Activated CD8-positive, alpha-beta memory T cell treated with anti-CD3 and anti-CD28 coated beads, Interleukin-2, amount 50 U/mL, for 1 hour (primary cell): ENCODE results near the gene SRGAP2B.
"Not testable (repeated sequence)": the region's sequence is repeated elsewhere in the genome, so short reads cannot be mapped to it uniquely, and the experiment has no call there.

ENCODE experiments used
- DNase-seq: peaks from one replicate; pipeline ENCODE4 v3.0.0-alpha.2; 2020; ENCODE audit errors: extremely low read depth

SRGAP2B gene

GRCh38 chr1:145045571-145046273 is 49.4 kb downstream of the SRGAP2B start:
- DNase-seq, result not testable (repeated sequence)

GRCh38 chr1:145041519-145041918 is 53.6 kb downstream of the SRGAP2B start:
- not testable (repeated sequence) for DNase-seq

- not testable (repeated sequence) for DNase-seq
Observed at GRCh38 chr1:145036019-145036418, 59.1 kb downstream of the SRGAP2B start.

GRCh38 chr1:145033523-145033922 is 61.6 kb downstream of the SRGAP2B start:
- not testable (repeated sequence) for DNase-seq

GRCh38 chr1:145027251-145027650 is 67.9 kb downstream of the SRGAP2B start:
- not testable (repeated sequence) for DNase-seq

GRCh38 chr1:145025286-145025685 is 69.8 kb downstream of the SRGAP2B start:
- DNase-seq, result not testable (repeated sequence)

- DNase-seq, result not testable (repeated sequence)
Observed at GRCh38 chr1:145022259-145022658, 72.9 kb downstream of the SRGAP2B start.

- not testable (repeated sequence) for DNase-seq
Observed at GRCh38 chr1:145021749-145022148, 73.4 kb downstream of the SRGAP2B start.

GRCh38 chr1:145019709-145020108 is 75.4 kb downstream of the SRGAP2B start:
- DNase-seq, result not testable (repeated sequence)

GRCh38 chr1:145017725-145018124 is 77.4 kb downstream of the SRGAP2B start:
- not testable (repeated sequence) for DNase-seq

- not testable (repeated sequence) for DNase-seq
Observed at GRCh38 chr1:145016492-145016862, 78.7 kb downstream of the SRGAP2B start.

- not testable (repeated sequence) for DNase-seq
Observed at GRCh38 chr1:145015744-145016491, 79.2 kb downstream of the SRGAP2B start.

GRCh38 chr1:145013353-145013752 is 81.8 kb downstream of the SRGAP2B start:
- not testable (repeated sequence) for DNase-seq

GRCh38 chr1:145011811-145012210 is 83.3 kb downstream of the SRGAP2B start:
- DNase-seq, result not testable (repeated sequence)

GRCh38 chr1:145010580-145010979 is 84.5 kb downstream of the SRGAP2B start:
- DNase-seq, result not testable (repeated sequence)

- DNase-seq, result not testable (repeated sequence)
Observed at GRCh38 chr1:145009928-145010327, 85.2 kb downstream of the SRGAP2B start.

- DNase-seq, result not testable (repeated sequence)
Observed at GRCh38 chr1:145008388-145008787, 86.7 kb downstream of the SRGAP2B start.

- DNase-seq, result not testable (repeated sequence)
Observed at GRCh38 chr1:145005142-145005541, 90.0 kb downstream of the SRGAP2B start.

- not testable (repeated sequence) for DNase-seq
Observed at GRCh38 chr1:145001381-145001780, 93.7 kb downstream of the SRGAP2B start.

- not testable (repeated sequence) for DNase-seq
Observed at GRCh38 chr1:145000743-145001326, 94.3 kb downstream of the SRGAP2B start.

- DNase-seq, result not testable (repeated sequence)
Observed at GRCh38 chr1:145000074-145000742, 94.9 kb downstream of the SRGAP2B start.

- not testable (repeated sequence) for DNase-seq
Observed at GRCh38 chr1:144998981-144999273, 96.2 kb downstream of the SRGAP2B start.
